NCI-H82 treated with DMSO at 0.1 percent for 48 hours (cell line): ENCODE measurements around the gene WNT16.
"Not testable (repeated sequence)": the region's sequence is repeated elsewhere in the genome, so short reads cannot be mapped to it uniquely, and the experiment has no call there.

Experiments used
- DNase-seq: peaks from one replicate; lab custom pipeline; 2025; ENCODE audit not compliant: unreplicated experiment; lab: John Stamatoyannopoulos, UW

Gene WNT16

GRCh38 chr7:121305109-121305508 is 23.7 kb upstream of the WNT16 start:
- DNase-seq = no peak

- no peak for DNase-seq
Measured at GRCh38 chr7:121306565-121306964, 22.2 kb upstream of the WNT16 start.

GRCh38 chr7:121307021-121307574 is 21.7 kb upstream of the WNT16 start:
- DNase-seq = no peak

GRCh38 chr7:121313220-121313792 is 15.5 kb upstream of the WNT16 start:
- DNase-seq = no peak

- DNase-seq = peak; percentile 50
Measured at GRCh38 chr7:121313793-121314676, 14.8 kb upstream of the WNT16 start.

- not testable (repeated sequence) for DNase-seq
Measured at GRCh38 chr7:121315170-121315569, 13.6 kb upstream of the WNT16 start.

- DNase-seq = no peak
Measured at GRCh38 chr7:121322460-121322859, 6.3 kb upstream of the WNT16 start.

- no peak for DNase-seq
Measured at GRCh38 chr7:121323515-121324302, 5.1 kb upstream of the WNT16 start.

- DNase-seq = no peak
Measured at GRCh38 chr7:121327671-121328070, 1.1 kb upstream of the WNT16 start.

GRCh38 chr7:121329191-121330052 is 622 bp downstream of the WNT16 start:
- no peak for DNase-seq

GRCh38 chr7:121330053-121330833 is 1.4 kb downstream of the WNT16 start:
- no peak for DNase-seq

GRCh38 chr7:121331048-121331447 is 2.2 kb downstream of the WNT16 start:
- no peak for DNase-seq

GRCh38 chr7:121331574-121331973 is 2.8 kb downstream of the WNT16 start:
- no peak for DNase-seq

GRCh38 chr7:121334376-121334775 is 5.6 kb downstream of the WNT16 start:
- DNase-seq = no peak

GRCh38 chr7:121334875-121335648 is 6.3 kb downstream of the WNT16 start:
- DNase-seq = no peak

GRCh38 chr7:121336579-121336978 is 7.8 kb downstream of the WNT16 start:
- DNase-seq = no peak

- DNase-seq = no peak
Measured at GRCh38 chr7:121337398-121337797, 8.6 kb downstream of the WNT16 start.

- no peak for DNase-seq
Measured at GRCh38 chr7:121339082-121339481, 10.3 kb downstream of the WNT16 start.

- DNase-seq = no peak
Measured at GRCh38 chr7:121341933-121342332, 13.1 kb downstream of the WNT16 start.
